Liver (tissue), 3 donors: ENCODE results near the gene COQ8A.

ENCODE experiments used
- GABPA ChIP-seq, 2 donors: IDR thresholded peaks in 1 of 2; conservative IDR thresholded peaks in 1 of 2; 2 replicates each; pipeline ENCODE4 v1.6.1; 2016; ENCODE audit warnings: antibody characterized with exemption in 2 of 2, mild to moderate bottlenecking in 1 of 2, moderate library complexity in 1 of 2
- RAD21 ChIP-seq, 2 donors: IDR thresholded peaks; 2 replicates each; pipeline ENCODE4 v1.6.1; 2016; ENCODE audit warnings: antibody characterized with exemption in 2 of 2, mild to moderate bottlenecking in 2 of 2
- TAF1 ChIP-seq: conservative IDR thresholded peaks from 2 replicates; pipeline ENCODE4 v1.6.1; 2016; ENCODE audit warnings: antibody characterized with exemption, mild to moderate bottlenecking
- YY1 ChIP-seq: IDR thresholded peaks from 2 replicates; pipeline ENCODE4 v1.6.1; 2016; ENCODE audit warnings: antibody characterized with exemption, mild to moderate bottlenecking
- TF ChIP-seq, protein P1 (sequence below): fragments of 150-350 bp; IDR thresholded peaks from 2 replicates; pipeline ENCODE4 v1.5.1; 2017; ENCODE audit warnings: improper control_type of control experiment, low read depth, low read length; ENCODE audit not compliant: missing input control
- TF ChIP-seq, protein P2 (sequence below): IDR thresholded peaks from 2 replicates; pipeline ENCODE4 v1.6.1; 2016; ENCODE audit warnings: antibody characterized with exemption, mild to moderate bottlenecking
- TF ChIP-seq, protein P3 (sequence below): IDR thresholded peaks from 2 replicates; pipeline ENCODE4 v1.6.1; 2016; ENCODE audit warnings: antibody characterized with exemption
- donor health status: healthy.
- donor health status: healthy.

DNA sequence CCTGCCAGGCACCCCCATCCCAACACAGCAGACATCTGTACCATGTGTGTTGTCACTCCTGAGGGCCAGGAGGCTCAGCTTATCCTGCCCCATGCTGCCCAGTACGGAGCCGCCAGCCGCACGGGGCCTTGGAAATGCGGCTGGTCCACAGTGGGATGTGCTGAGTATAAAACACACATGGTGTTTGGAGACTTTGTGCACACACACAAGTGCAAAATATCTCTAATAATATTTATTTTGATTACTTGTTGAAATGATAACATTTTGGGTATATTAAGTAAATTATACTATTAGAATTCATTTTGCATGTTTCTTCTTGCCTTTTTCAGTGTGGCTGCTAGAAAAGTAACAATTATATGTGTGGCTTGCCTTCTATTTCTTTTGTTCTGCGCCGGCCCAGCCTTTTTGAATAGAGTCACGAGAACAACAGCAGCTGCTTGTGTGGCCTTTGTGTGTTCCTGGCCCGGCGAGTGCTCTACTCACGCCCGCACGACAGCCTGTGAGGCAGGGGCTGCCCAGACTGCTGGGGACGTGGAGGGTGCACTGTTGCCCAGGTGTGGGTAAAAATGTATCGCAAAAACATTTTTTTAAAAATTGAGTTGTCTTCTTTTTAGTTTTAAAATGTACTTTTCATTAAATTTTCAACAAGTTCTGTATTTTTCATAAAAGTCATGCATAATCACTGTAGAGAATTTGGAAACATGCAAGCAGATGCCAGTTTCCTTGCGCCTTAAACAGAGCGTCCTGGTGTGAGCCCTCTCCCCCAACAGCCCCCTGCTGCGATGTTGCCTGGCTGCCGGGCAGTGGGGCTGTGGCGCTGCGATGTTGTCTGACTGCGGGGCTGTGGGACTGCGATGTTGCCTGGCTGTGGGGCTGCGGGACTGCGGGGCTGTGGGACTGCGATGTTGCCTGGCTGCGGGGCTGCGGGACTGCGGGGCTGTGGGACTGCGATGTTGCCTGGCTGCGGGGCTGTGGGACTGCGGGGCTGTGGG is 35.5 kb downstream of the COQ8A start:
- TF ChIP-seq, protein P1, sequence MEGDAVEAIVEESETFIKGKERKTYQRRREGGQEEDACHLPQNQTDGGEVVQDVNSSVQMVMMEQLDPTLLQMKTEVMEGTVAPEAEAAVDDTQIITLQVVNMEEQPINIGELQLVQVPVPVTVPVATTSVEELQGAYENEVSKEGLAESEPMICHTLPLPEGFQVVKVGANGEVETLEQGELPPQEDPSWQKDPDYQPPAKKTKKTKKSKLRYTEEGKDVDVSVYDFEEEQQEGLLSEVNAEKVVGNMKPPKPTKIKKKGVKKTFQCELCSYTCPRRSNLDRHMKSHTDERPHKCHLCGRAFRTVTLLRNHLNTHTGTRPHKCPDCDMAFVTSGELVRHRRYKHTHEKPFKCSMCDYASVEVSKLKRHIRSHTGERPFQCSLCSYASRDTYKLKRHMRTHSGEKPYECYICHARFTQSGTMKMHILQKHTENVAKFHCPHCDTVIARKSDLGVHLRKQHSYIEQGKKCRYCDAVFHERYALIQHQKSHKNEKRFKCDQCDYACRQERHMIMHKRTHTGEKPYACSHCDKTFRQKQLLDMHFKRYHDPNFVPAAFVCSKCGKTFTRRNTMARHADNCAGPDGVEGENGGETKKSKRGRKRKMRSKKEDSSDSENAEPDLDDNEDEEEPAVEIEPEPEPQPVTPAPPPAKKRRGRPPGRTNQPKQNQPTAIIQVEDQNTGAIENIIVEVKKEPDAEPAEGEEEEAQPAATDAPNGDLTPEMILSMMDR: no peak
- TF ChIP-seq RAD21 (IDR thresholded peaks at IDR 0.05) (no peak), TAF1 (no peak), YY1 (peak; percentile 1), GABPA (IDR thresholded peaks at IDR 0.05 in 1 of 2, conservative IDR thresholded peaks at IDR 0.05 in 1 of 2) (no peak)
- TF ChIP-seq, protein P2, sequence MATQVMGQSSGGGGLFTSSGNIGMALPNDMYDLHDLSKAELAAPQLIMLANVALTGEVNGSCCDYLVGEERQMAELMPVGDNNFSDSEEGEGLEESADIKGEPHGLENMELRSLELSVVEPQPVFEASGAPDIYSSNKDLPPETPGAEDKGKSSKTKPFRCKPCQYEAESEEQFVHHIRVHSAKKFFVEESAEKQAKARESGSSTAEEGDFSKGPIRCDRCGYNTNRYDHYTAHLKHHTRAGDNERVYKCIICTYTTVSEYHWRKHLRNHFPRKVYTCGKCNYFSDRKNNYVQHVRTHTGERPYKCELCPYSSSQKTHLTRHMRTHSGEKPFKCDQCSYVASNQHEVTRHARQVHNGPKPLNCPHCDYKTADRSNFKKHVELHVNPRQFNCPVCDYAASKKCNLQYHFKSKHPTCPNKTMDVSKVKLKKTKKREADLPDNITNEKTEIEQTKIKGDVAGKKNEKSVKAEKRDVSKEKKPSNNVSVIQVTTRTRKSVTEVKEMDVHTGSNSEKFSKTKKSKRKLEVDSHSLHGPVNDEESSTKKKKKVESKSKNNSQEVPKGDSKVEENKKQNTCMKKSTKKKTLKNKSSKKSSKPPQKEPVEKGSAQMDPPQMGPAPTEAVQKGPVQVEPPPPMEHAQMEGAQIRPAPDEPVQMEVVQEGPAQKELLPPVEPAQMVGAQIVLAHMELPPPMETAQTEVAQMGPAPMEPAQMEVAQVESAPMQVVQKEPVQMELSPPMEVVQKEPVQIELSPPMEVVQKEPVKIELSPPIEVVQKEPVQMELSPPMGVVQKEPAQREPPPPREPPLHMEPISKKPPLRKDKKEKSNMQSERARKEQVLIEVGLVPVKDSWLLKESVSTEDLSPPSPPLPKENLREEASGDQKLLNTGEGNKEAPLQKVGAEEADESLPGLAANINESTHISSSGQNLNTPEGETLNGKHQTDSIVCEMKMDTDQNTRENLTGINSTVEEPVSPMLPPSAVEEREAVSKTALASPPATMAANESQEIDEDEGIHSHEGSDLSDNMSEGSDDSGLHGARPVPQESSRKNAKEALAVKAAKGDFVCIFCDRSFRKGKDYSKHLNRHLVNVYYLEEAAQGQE: no peak
- TF ChIP-seq, protein P3, sequence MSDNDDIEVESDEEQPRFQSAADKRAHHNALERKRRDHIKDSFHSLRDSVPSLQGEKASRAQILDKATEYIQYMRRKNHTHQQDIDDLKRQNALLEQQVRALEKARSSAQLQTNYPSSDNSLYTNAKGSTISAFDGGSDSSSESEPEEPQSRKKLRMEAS: no peak
